Activated T-helper 17 cell treated with anti-CD3 and anti-CD28 coated beads, Interleukin-2, amount 50 U/mL, for 72 hours (primary cell): ENCODE data around the gene HES2. TPM values are rescaled to one million over a fixed set of nuclear protein-coding genes. Genes with fewer than 3 reads are reported as not detected.
"Not testable (repeated sequence)": the region's sequence is repeated elsewhere in the genome, so short reads cannot be mapped to it uniquely, and the experiment has no call there.

Experiments
- ATAC-seq: fragments of 150-1000 bp; cut with Tn5 transposase; replicated peaks from 2 replicates; pipeline ENCODE4 v1.10.0; 2021; ENCODE audit warnings: mild to moderate bottlenecking, moderate library complexity
- H3K27ac Mint-ChIP-seq: one replicate; pipeline ENCODE4 v1.8.0; 2022; ENCODE audit warnings: mixed read lengths
- H3K27me3 Mint-ChIP-seq: one replicate; pipeline ENCODE4 v1.8.0; 2022; ENCODE audit warnings: mixed read lengths
- H3K36me3 Mint-ChIP-seq: one replicate; pipeline ENCODE4 v1.8.0; 2022; ENCODE audit warnings: low read depth, mild to moderate bottlenecking, mixed read lengths
- H3K4me1 Mint-ChIP-seq: one replicate; pipeline ENCODE4 v1.8.0; 2022; ENCODE audit warnings: mixed read lengths
- H3K4me3 Mint-ChIP-seq: one replicate; pipeline ENCODE4 v1.8.0; 2022; ENCODE audit warnings: mild to moderate bottlenecking, mixed read lengths
- H3K9me3 Mint-ChIP-seq: one replicate; pipeline ENCODE4 v1.8.0; 2022; ENCODE audit warnings: mixed read lengths
- total RNA-seq, 2 donors: library from RNA; stranded (reverse); gene quantifications; one replicate each; pipeline ENCODE4 v1.2.3, GENCODE V29; 2022

The HES2 gene
- total RNA-seq, 2 donors from 2014 or later: 0.17 to 0.37 TPM

- H3K9me3 Mint-ChIP-seq: no peaks in the 10 kb centered on the region
- peaks cover 26% of the 10 kb centered on the region for H3K4me1 Mint-ChIP-seq
Measured at GRCh38 chr1:6460301-6461050, 40.8 kb upstream of the HES2 start.

GRCh38 chr1:6459850-6460265, 40.1 kb upstream of the HES2 start:
- Mint-ChIP-seq H3K4me1 (peaks cover 26% of the 10 kb centered on the region), H3K36me3 (peaks cover 48% of the 10 kb centered on the region), H3K9me3 (no peaks in the 10 kb centered on the region), H3K27me3 (no peaks in the 10 kb centered on the region), H3K27ac (peak overlapping the region; percentile 97), H3K4me3 (peak overlapping the region; percentile 97)
- ATAC-seq: peak; percentile 50

More at GRCh38 chr1:6460301-6461050, 40.8 kb upstream of the HES2 start:
- peak; percentile 77 for ATAC-seq
- Mint-ChIP-seq H3K36me3 (peaks cover 54% of the 10 kb centered on the region), H3K4me3 (peak overlapping the region; percentile 97), H3K27me3 (no peaks in the 10 kb centered on the region), H3K27ac (peak overlapping the region; percentile 97)

- H3K27me3 Mint-ChIP-seq: peaks cover 6% of the 10 kb centered on the region
- peaks cover 14% of the 10 kb centered on the region for H3K4me1 Mint-ChIP-seq
- H3K36me3 Mint-ChIP-seq: peaks cover 19% of the 10 kb centered on the region
- no peak for ATAC-seq
- H3K27ac Mint-ChIP-seq: no peak overlapping the region
- H3K9me3 Mint-ChIP-seq: no peaks in the 10 kb centered on the region
- H3K4me3 Mint-ChIP-seq: peak overlapping the region; percentile 7
Measured at GRCh38 chr1:6456800-6457466, 37.2 kb upstream of the HES2 start.

- Mint-ChIP-seq H3K4me1 (peaks cover 14% of the 10 kb centered on the region), H3K4me3 (peak overlapping the region; percentile 7)
- H3K36me3 Mint-ChIP-seq, ATAC-seq, H3K27me3 Mint-ChIP-seq, H3K27ac Mint-ChIP-seq, H3K9me3 Mint-ChIP-seq: not testable (repeated sequence)
Measured at GRCh38 chr1:6455752-6456520, 36.2 kb upstream of the HES2 start.

- ATAC-seq: peak; percentile 33
- peaks cover under 1% of the 10 kb centered on the region for H3K36me3 Mint-ChIP-seq
- H3K27me3 Mint-ChIP-seq: peaks cover 9% of the 10 kb centered on the region
- no peak overlapping the region for H3K27ac Mint-ChIP-seq
- no peaks in the 10 kb centered on the region for H3K9me3 Mint-ChIP-seq
- H3K4me1 Mint-ChIP-seq: peaks cover 14% of the 10 kb centered on the region
- H3K4me3 Mint-ChIP-seq: no peak overlapping the region
Measured at GRCh38 chr1:6454856-6455751, 35.4 kb upstream of the HES2 start.

- not testable (repeated sequence) for H3K27ac Mint-ChIP-seq, H3K9me3 Mint-ChIP-seq, H3K36me3 Mint-ChIP-seq, ATAC-seq
- H3K27me3 Mint-ChIP-seq: peaks cover 15% of the 10 kb centered on the region
- H3K4me1 Mint-ChIP-seq: peaks cover 15% of the 10 kb centered on the region
- H3K4me3 Mint-ChIP-seq: peak overlapping the region; percentile 61
Measured at GRCh38 chr1:6453895-6454855, 34.5 kb upstream of the HES2 start.

- H3K4me1 Mint-ChIP-seq: peaks cover 16% of the 10 kb centered on the region
- H3K9me3 Mint-ChIP-seq: no peaks in the 10 kb centered on the region
- no peak overlapping the region for H3K4me3 Mint-ChIP-seq
- no peak overlapping the region for H3K27ac Mint-ChIP-seq
- no peaks in the 10 kb centered on the region for H3K36me3 Mint-ChIP-seq
- no peak for ATAC-seq
- peaks cover 16% of the 10 kb centered on the region for H3K27me3 Mint-ChIP-seq
Measured at GRCh38 chr1:6450943-6451373, 31.2 kb upstream of the HES2 start.

- not testable (repeated sequence) for ATAC-seq, H3K27ac Mint-ChIP-seq, H3K36me3 Mint-ChIP-seq, H3K9me3 Mint-ChIP-seq, H3K4me3 Mint-ChIP-seq
- Mint-ChIP-seq H3K4me1 (peaks cover 16% of the 10 kb centered on the region), H3K27me3 (peaks cover 16% of the 10 kb centered on the region)
Measured at GRCh38 chr1:6450486-6450885, 30.8 kb upstream of the HES2 start.

GRCh38 chr1:6450005-6450450, 30.3 kb upstream of the HES2 start:
- Mint-ChIP-seq H3K27ac (no peak overlapping the region), H3K4me3 (peak overlapping the region; percentile 74), H3K27me3 (peaks cover 16% of the 10 kb centered on the region), H3K9me3 (no peaks in the 10 kb centered on the region), H3K4me1 (peaks cover 17% of the 10 kb centered on the region), H3K36me3 (no peaks in the 10 kb centered on the region)
- no peak for ATAC-seq

- Mint-ChIP-seq H3K4me3 (peak overlapping the region; percentile 74), H3K27me3 (peaks cover 19% of the 10 kb centered on the region), H3K27ac (peak overlapping the region; percentile 69), H3K9me3 (no peaks in the 10 kb centered on the region), H3K36me3 (no peaks in the 10 kb centered on the region), H3K4me1 (peaks cover 21% of the 10 kb centered on the region)
- ATAC-seq: peak; percentile 75
Measured at GRCh38 chr1:6448749-6449631, 29.3 kb upstream of the HES2 start.

GRCh38 chr1:6447818-6448748, 28.4 kb upstream of the HES2 start:
- H3K27ac Mint-ChIP-seq: no peak overlapping the region
- peak overlapping the region; percentile 65 for H3K4me3 Mint-ChIP-seq
- H3K4me1 Mint-ChIP-seq: peaks cover 14% of the 10 kb centered on the region
- peaks cover 13% of the 10 kb centered on the region for H3K27me3 Mint-ChIP-seq
- no peaks in the 10 kb centered on the region for H3K36me3 Mint-ChIP-seq
- peak; percentile 30 for ATAC-seq
- no peaks in the 10 kb centered on the region for H3K9me3 Mint-ChIP-seq
